ENCODE measurements around the gene CACNA2D2. TPM values are rescaled to one million over a fixed set of nuclear protein-coding genes. Genes with fewer than 3 reads are reported as not detected.
A peak's percentile ranks its signal among the peaks of the same experiment; 100 is the strongest.

The CACNA2D2 gene
- total RNA-seq, 1 experiment from 2014 or later = 27.7 TPM

DNA sequence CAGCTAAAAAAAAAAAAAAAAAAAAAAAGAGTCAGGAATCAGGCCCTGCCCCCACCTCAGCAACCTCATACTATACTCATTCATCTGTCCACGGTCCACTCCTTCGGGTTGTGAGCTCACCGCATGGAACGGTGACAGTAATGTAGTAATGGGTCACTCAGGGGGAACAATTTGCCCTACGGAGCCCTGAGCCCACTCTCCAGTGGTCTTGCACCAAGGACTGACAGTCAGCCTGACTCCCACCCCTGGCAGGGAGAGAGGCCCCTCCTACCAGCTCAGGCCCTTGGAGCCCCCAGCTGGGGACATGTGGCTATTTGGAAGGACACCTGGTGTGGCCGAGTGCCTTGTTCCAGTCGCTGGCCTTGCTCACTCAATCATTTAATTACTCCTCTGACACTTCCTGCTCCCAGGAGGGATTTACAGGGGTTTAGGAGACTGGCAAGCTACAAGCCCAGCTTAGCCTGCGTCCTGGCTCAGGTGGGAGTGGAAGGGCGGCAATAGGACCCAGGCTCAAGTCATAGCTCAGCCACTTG, 19.9 kb upstream of the CACNA2D2 start:
- no peaks in the 10 kb centered on the region for H3K23me2 ChIP-seq (ENCODE audit: insufficient read length, low read depth, low read length, poor library complexity, severe bottlenecking)
- no peak overlapping the region for H3K4ac ChIP-seq (ENCODE audit: low read depth, low read length)
- H3K4me1 ChIP-seq (ENCODE audit: insufficient read depth, low read length) = peaks cover 9% of the 10 kb centered on the region; the same call in 1 of the 2 replicates
- no peak overlapping the region for H2BK20ac ChIP-seq (ENCODE audit: low read depth, low read length, poor library complexity, severe bottlenecking)
- Mint-ChIP-seq H3K36me3 (ENCODE audit: insufficient read depth in 1 of 3, low read depth in 3 of 3) (no peaks in the 10 kb centered on the region), H3K27me3 (ENCODE audit: low read depth) (peaks cover 4% of the 10 kb centered on the region; the same call in 1 of the 2 replicates), H3K4me3 (no peak overlapping the region), H3K27ac (0 out of 7 replicates have a peak overlapping the region, but pooled peaks of 1 of the 3 experiments have one; percentile 43), H3K9me3 (no peaks in the 10 kb centered on the region), H3K4me1 (peaks cover 67 to 70% of the 10 kb centered on the region in 2 experiments)
- H3K79me1 ChIP-seq (ENCODE audit: insufficient read depth, low read depth, low read length, poor library complexity, severe bottlenecking) = no peaks in the 10 kb centered on the region
- no peaks in the 10 kb centered on the region for H3K9me3 ChIP-seq (ENCODE audit: control insufficient read depth, low read depth, low read length)
- TF ChIP-seq, protein P1, sequence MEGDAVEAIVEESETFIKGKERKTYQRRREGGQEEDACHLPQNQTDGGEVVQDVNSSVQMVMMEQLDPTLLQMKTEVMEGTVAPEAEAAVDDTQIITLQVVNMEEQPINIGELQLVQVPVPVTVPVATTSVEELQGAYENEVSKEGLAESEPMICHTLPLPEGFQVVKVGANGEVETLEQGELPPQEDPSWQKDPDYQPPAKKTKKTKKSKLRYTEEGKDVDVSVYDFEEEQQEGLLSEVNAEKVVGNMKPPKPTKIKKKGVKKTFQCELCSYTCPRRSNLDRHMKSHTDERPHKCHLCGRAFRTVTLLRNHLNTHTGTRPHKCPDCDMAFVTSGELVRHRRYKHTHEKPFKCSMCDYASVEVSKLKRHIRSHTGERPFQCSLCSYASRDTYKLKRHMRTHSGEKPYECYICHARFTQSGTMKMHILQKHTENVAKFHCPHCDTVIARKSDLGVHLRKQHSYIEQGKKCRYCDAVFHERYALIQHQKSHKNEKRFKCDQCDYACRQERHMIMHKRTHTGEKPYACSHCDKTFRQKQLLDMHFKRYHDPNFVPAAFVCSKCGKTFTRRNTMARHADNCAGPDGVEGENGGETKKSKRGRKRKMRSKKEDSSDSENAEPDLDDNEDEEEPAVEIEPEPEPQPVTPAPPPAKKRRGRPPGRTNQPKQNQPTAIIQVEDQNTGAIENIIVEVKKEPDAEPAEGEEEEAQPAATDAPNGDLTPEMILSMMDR (conservative IDR thresholded peaks at IDR 0.05) = no peak
- no peak overlapping the region for H4K8ac ChIP-seq (replicated peaks; ENCODE audit: insufficient read length, low read depth, low read length)
- H3K4me2 ChIP-seq (ENCODE audit: insufficient read depth, insufficient read length, low read length) = no peak overlapping the region
- H2BK120ac ChIP-seq (ENCODE audit: low read depth, low read length, poor library complexity, severe bottlenecking) = no peak overlapping the region
- no peak overlapping the region for H2BK5ac ChIP-seq (ENCODE audit: insufficient read length, low read length)
- no CpG with 5 or more reads among the region's 9 CpGs for WGBS (ENCODE audit: extremely low coverage, insufficient read length, low lambda C conversion rate)
- peaks cover 2% of the 10 kb centered on the region for H4K20me1 ChIP-seq (ENCODE audit: control insufficient read depth, insufficient read depth, insufficient read length)
- H3K18ac ChIP-seq (ENCODE audit: insufficient read length, low read depth, low read length) = no peak overlapping the region
- no peak overlapping the region for H2AK5ac ChIP-seq (ENCODE audit: insufficient read length, low read length)
- no peak overlapping the region for H3K14ac ChIP-seq (ENCODE audit: insufficient read depth, low read length)
- no peak overlapping the region for H4K5ac ChIP-seq (ENCODE audit: insufficient read length, low read depth, low read length)
- H2BK12ac ChIP-seq (ENCODE audit: insufficient read length, low read depth, low read length) = no peak overlapping the region
- H2BK15ac ChIP-seq (ENCODE audit: low read depth, low read length) = no peak overlapping the region
- H3K56ac ChIP-seq (ENCODE audit: insufficient read length, low read depth, low read length) = no peak overlapping the region
- H3K79me2 ChIP-seq (ENCODE audit: insufficient read depth, low read length) = no peaks in the 10 kb centered on the region
- H2AFZ ChIP-seq (ENCODE audit: low read length) = no peak overlapping the region
- no peak for DNase-seq
- H3K27me3 ChIP-seq (ENCODE audit: insufficient read depth, low read length) = no peaks in the 10 kb centered on the region
- no peak overlapping the region for H3T11ph ChIP-seq (ENCODE audit: low read length)
- no peak overlapping the region for H4K91ac ChIP-seq (ENCODE audit: insufficient read length, low read depth, low read length)
- H3K9ac ChIP-seq (ENCODE audit: extremely low read depth, insufficient read length, low read length) = no peak overlapping the region
- no peak overlapping the region for H3K27ac ChIP-seq (ENCODE audit: insufficient read length, low read depth, low read length)
- no peak overlapping the region for H3K23ac ChIP-seq (ENCODE audit: insufficient read length, low read depth, low read length)
